ENCODE results near the gene FADD. TPM values are rescaled to one million over a fixed set of nuclear protein-coding genes. Genes with fewer than 3 reads are reported as not detected.

The FADD gene
- total RNA-seq, 1 donor from 2014 or later, result 19.3 TPM

- H3K4me1 Mint-ChIP-seq (ENCODE audit: unreplicated experiment), result peaks cover 11% of the 10 kb centered on the region
- no peaks in the 10 kb centered on the region for H3K36me3 Mint-ChIP-seq (ENCODE audit: unreplicated experiment)
- no peak overlapping the region for H3K27ac Mint-ChIP-seq (ENCODE audit: unreplicated experiment)
- no peaks in the 10 kb centered on the region for H3K27me3 Mint-ChIP-seq (ENCODE audit: unreplicated experiment)
- H3K9me3 Mint-ChIP-seq (ENCODE audit: unreplicated experiment), result no peaks in the 10 kb centered on the region
- no peak overlapping the region for H3K4me3 Mint-ChIP-seq (ENCODE audit: unreplicated experiment)
- DNase-seq (ENCODE audit: extremely low spot score, unreplicated experiment), result no peak
- TF ChIP-seq, protein P1, sequence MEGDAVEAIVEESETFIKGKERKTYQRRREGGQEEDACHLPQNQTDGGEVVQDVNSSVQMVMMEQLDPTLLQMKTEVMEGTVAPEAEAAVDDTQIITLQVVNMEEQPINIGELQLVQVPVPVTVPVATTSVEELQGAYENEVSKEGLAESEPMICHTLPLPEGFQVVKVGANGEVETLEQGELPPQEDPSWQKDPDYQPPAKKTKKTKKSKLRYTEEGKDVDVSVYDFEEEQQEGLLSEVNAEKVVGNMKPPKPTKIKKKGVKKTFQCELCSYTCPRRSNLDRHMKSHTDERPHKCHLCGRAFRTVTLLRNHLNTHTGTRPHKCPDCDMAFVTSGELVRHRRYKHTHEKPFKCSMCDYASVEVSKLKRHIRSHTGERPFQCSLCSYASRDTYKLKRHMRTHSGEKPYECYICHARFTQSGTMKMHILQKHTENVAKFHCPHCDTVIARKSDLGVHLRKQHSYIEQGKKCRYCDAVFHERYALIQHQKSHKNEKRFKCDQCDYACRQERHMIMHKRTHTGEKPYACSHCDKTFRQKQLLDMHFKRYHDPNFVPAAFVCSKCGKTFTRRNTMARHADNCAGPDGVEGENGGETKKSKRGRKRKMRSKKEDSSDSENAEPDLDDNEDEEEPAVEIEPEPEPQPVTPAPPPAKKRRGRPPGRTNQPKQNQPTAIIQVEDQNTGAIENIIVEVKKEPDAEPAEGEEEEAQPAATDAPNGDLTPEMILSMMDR (IDR thresholded peaks at IDR 0.05), result no peak
These were observed 27.2 kb downstream of the FADD start for GRCh38 chr11:70230151-70230839.

- Mint-ChIP-seq H3K27me3 (ENCODE audit: unreplicated experiment) (no peaks in the 10 kb centered on the region), H3K27ac (ENCODE audit: unreplicated experiment) (no peak overlapping the region), H3K36me3 (ENCODE audit: unreplicated experiment) (no peaks in the 10 kb centered on the region), H3K4me3 (ENCODE audit: unreplicated experiment) (no peak overlapping the region), H3K4me1 (ENCODE audit: unreplicated experiment) (peaks cover 10% of the 10 kb centered on the region), H3K9me3 (ENCODE audit: unreplicated experiment) (no peaks in the 10 kb centered on the region)
- TF ChIP-seq, protein P1 (IDR thresholded peaks at IDR 0.05), result no peak
- DNase-seq (ENCODE audit: extremely low spot score, unreplicated experiment), result no peak
These were observed 28.0 kb downstream of the FADD start for GRCh38 chr11:70230840-70231710.

DNA sequence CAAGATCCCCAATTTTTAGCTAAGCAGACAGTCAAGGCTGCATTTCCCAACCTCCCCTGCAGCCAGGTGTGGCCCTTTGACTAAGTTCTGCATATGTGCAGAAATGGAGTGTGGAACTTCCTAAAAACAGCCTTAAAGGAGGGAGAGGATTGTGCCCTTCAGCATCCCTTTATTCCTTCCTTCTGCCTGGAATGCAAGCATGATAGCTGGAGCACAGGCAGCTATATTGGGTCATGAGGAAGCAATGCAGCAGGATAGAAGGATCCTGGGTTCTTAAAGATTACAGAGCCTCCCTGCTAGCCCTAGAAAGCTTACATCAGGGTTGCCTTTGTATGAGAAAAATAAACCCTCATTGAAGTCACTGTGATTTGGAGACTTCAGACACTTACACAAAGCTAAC lies 29.9 kb downstream of the FADD start:
- Mint-ChIP-seq H3K9me3 (ENCODE audit: unreplicated experiment) (no peaks in the 10 kb centered on the region), H3K27ac (ENCODE audit: unreplicated experiment) (no peak overlapping the region), H3K36me3 (ENCODE audit: unreplicated experiment) (no peaks in the 10 kb centered on the region), H3K4me3 (ENCODE audit: unreplicated experiment) (no peak overlapping the region), H3K27me3 (ENCODE audit: unreplicated experiment) (no peaks in the 10 kb centered on the region), H3K4me1 (ENCODE audit: unreplicated experiment) (peaks cover 9% of the 10 kb centered on the region)
- no peak for DNase-seq (ENCODE audit: extremely low spot score, unreplicated experiment)
- TF ChIP-seq, protein P1 (IDR thresholded peaks at IDR 0.05), result no peak

DNA sequence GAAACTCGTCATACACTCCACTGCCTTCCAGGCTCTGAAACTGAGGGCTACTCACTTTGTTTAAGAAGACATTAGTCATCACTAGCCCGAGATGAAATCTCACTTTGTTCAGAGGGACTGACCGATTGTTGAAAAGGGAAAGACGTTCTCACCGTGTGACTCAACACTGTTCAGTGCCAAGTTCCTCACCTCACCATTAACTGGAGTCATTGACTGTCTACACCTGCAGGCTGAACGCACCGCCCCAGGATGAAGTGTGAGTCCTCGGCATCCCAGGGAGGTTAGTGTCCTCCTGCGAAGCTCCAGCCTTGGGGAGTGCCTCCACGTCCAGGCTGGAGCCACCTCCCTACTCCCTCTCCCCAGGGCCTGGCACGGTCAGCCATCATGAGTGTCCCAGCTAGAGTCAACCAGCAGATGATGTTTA lies 30.4 kb downstream of the FADD start:
- H3K27ac Mint-ChIP-seq (ENCODE audit: unreplicated experiment), result no peak overlapping the region
- TF ChIP-seq, protein P1 (IDR thresholded peaks at IDR 0.05), result no peak
- no peaks in the 10 kb centered on the region for H3K27me3 Mint-ChIP-seq (ENCODE audit: unreplicated experiment)
- no peaks in the 10 kb centered on the region for H3K36me3 Mint-ChIP-seq (ENCODE audit: unreplicated experiment)
- no peak overlapping the region for H3K4me3 Mint-ChIP-seq (ENCODE audit: unreplicated experiment)
- H3K9me3 Mint-ChIP-seq (ENCODE audit: unreplicated experiment), result no peaks in the 10 kb centered on the region
- DNase-seq (ENCODE audit: extremely low spot score, unreplicated experiment), result no peak
- H3K4me1 Mint-ChIP-seq (ENCODE audit: unreplicated experiment), result peaks cover 9% of the 10 kb centered on the region

- Mint-ChIP-seq H3K27me3 (ENCODE audit: unreplicated experiment) (no peaks in the 10 kb centered on the region), H3K9me3 (ENCODE audit: unreplicated experiment) (no peaks in the 10 kb centered on the region), H3K4me3 (ENCODE audit: unreplicated experiment) (no peak overlapping the region), H3K36me3 (ENCODE audit: unreplicated experiment) (no peaks in the 10 kb centered on the region), H3K4me1 (ENCODE audit: unreplicated experiment) (peaks cover 9% of the 10 kb centered on the region), H3K27ac (ENCODE audit: unreplicated experiment) (no peak overlapping the region)
- TF ChIP-seq, protein P1 (IDR thresholded peaks at IDR 0.05), result no peak
- DNase-seq (ENCODE audit: extremely low spot score, unreplicated experiment), result no peak
These were observed 30.9 kb downstream of the FADD start for GRCh38 chr11:70233962-70234361.
